ENCODE results near the gene FAAP100.

GRCh38 chr17:81586096-81586495, 33.9 kb upstream of the FAAP100 start:
- TF ChIP-seq CTCF (IDR thresholded peaks at IDR 0.05) = no peak
- no peak for TF ChIP-seq POLR2A (IDR thresholded peaks at IDR 0.05)
